Stimulated activated CD4-positive, alpha-beta T cell treated with anti-CD3 and anti-CD28 coated beads, TNF-alpha, amount 100 ng/mL, for 48 hours (primary cell): ENCODE data around the gene MRAS.

Experiments
- DNase-seq, 3 donors: peaks; one replicate each; pipeline ENCODE4 v3.0.0-alpha.2; 2020; ENCODE audit warnings: low read depth in 3 of 3

Gene MRAS

DNA sequence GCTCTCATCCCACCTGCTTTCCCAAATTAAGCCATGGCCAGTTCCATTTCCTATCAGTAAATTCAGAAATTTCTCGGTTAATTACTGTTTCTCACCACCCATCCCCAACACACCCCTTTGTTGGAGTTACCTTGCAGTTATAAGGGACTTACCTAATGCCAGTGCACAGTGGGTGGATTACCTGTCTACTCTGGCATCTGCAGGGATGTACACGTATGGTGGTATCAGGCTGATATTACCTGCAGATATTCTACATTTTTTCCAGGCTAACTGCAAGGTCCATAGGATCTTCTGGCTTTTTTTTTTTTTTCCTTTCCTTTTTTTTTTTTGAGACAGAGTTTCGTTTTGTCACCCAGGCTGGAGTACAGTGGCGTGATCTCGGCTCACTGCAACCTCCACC, 7.9 kb upstream of the MRAS start:
- no peak for DNase-seq

GRCh38 chr3:138344754-138345153, 3.6 kb upstream of the MRAS start:
- no peak for DNase-seq

GRCh38 chr3:138348754-138349739, 668 bp downstream of the MRAS start:
- DNase-seq = no peak

GRCh38 chr3:138349926-138350665, 1.7 kb downstream of the MRAS start:
- no peak for DNase-seq

DNA sequence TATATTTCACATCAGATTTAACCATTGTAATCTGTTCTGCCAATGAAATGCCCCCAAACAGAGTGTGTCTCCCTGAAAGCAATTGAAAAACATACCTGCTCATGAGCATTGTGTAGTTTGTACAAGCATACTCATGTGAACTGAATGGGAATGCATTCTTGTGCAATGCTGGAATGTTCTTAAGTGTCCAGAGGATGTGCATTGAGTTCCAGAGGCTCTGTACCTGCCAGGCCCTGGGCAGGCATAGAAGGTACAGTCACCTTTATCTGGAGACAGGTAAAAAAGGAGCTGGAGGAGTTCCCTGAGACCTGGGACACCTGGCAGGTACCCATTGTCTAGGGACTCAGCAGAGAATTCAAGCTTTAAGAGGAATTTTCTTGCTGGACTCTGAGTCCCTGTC, 2.8 kb downstream of the MRAS start:
- no peak for DNase-seq

- no peak for DNase-seq
These were observed 3.7 kb downstream of the MRAS start for GRCh38 chr3:138351916-138352550.

GRCh38 chr3:138354376-138354775, 6.0 kb downstream of the MRAS start:
- DNase-seq = no peak

GRCh38 chr3:138355071-138355470, 6.7 kb downstream of the MRAS start:
- DNase-seq = no peak

GRCh38 chr3:138356730-138357405, 8.5 kb downstream of the MRAS start:
- no peak for DNase-seq

DNA sequence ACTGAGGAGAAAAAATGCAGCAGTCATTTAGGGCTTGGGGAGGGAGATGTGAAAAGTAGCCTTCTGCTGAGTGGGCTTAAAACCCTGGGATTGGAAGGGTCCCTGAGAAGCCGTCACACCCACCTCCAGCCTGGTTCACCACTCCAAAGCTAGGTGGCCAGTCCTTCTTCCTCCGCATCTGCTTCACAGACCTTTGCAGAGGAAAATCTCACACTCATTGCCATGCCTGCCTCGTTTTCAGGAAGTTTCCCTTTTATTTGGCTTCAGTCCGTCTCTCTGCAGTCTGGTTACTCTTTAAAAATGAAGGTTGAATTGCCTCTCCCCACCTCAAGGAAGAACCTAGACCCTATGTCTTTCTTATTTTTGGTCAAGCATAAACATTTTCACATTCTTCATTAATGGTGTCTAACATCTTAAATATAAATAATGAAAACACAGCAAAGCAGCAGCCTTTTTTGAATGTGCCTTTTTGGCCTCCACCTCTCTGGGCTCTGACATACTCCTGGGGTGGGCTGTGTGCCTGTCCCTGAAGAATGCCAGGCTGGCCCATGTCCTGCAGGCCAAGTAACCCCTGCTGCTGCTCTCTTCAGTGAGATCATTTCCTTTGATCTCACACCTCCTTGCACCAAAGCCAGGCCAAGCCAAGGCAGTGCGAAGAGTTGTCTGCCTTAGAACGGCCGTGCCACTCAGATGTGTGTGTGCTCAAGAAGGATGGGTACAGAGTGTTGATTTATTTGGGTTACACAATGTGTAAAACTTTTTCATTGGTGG, 11.0 kb downstream of the MRAS start:
- no peak for DNase-seq

DNA sequence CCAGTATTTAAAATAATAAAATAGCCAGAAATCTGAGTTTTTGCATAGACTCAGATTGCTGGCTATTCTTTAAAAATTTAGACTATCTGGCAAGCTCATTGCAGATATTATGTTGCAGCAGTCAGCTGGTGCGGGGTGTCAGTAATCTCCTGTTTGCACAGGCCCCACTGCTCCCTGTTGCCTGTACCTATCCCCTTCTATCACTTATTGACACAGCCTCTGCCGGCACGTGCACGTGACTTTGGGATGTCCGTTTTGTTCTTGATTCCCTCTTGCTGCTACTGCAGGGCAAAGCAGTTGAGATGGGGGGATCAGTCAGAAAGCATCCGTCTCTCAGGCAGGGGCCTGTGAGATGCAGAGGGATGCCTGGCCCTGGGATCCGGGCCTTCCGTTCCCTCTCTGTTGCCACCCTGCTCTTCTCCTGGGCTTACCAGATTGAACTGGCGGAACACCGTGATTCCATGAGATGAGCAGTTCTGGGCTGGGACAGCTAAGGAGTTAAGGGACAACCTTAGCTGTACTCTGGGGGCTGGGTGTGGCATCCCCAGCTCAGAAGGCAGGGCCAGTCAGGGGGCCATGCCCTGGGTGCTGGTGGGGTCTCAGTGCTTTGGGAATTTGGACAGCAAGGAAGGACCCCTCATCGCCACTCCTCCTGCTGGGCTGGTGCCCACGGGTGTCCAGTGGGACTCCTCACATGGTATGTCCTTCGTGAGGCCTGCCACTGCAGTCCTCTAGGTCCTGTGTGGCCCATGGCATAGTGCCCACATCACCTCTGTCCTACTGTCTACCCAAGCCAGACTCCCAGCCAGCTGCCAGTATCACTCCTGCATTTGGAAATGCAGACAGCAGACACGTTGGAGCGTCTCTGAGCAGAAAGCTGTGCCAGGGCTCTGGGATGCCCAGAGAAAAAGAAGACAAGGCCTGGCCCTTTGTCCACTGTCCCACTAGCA, 11.8 kb downstream of the MRAS start:
- DNase-seq = no peak

- DNase-seq = no peak
These were observed 12.6 kb downstream of the MRAS start for GRCh38 chr3:138360869-138361525.

- no peak for DNase-seq
These were observed 13.2 kb downstream of the MRAS start for GRCh38 chr3:138361561-138361971.

GRCh38 chr3:138362538-138362937, 14.2 kb downstream of the MRAS start:
- DNase-seq = no peak

GRCh38 chr3:138363322-138363721, 14.9 kb downstream of the MRAS start:
- DNase-seq = no peak

- no peak for DNase-seq
These were observed 16.2 kb downstream of the MRAS start for GRCh38 chr3:138364356-138365252.

- no peak for DNase-seq
These were observed 16.8 kb downstream of the MRAS start for GRCh38 chr3:138365253-138365555.

GRCh38 chr3:138366006-138366759, 17.8 kb downstream of the MRAS start:
- DNase-seq = no peak
